ENCODE results near the gene GIT1. TPM values are rescaled to one million over a fixed set of nuclear protein-coding genes. Genes with fewer than 3 reads are reported as not detected.

Gene GIT1
- total RNA-seq, 3 donors from 2014 or later (not counting 1 experiment from before 2014, with no cell fraction given): 39.4 to 61.4 (median 54.6) TPM

- peaks cover 11 to 19% of the 10 kb centered on the region in 2 donors for H3K4me1 Mint-ChIP-seq
- Histone ChIP-seq H3K4me3 (ENCODE audit: low read length) (no peak overlapping the region), H3K27ac (ENCODE audit: low read length) (no peak overlapping the region), H3K27me3 (ENCODE audit: control insufficient read depth, insufficient read depth, low read length) (no peaks in the 10 kb centered on the region), H3K9me3 (ENCODE audit: control insufficient read depth, insufficient read depth, low read length) (no peaks in the 10 kb centered on the region), H3K4me1 (ENCODE audit: control insufficient read depth, insufficient read depth, low read length) (peaks cover 21% of the 10 kb centered on the region), H3K36me3 (ENCODE audit: control insufficient read depth, insufficient read depth, low read length) (peaks cover 45% of the 10 kb centered on the region)
- H3K27me3 Mint-ChIP-seq (ENCODE audit: low read depth in 2 of 2): no peaks in the 10 kb centered on the region
- intact Hi-C loops (cut with micrococcal nuclease): no loop called here
- no peaks in the 10 kb centered on the region for H3K9me3 Mint-ChIP-seq
- ATAC-seq: no peak
- no peaks in the 10 kb centered on the region for H3K36me3 Mint-ChIP-seq
- H3K27ac Mint-ChIP-seq: peak overlapping the region; percentile 48
- DNase-seq: no peak
- 95% methylated on average over 2 of the region's 6 CpGs for WGBS (ENCODE audit: insufficient coverage)
- TF ChIP-seq CTCF (IDR thresholded peaks at IDR 0.05): no peak
- H3K4me3 Mint-ChIP-seq: no peak overlapping the region
Observed at GRCh38 chr17:29573558-29573869, 15.9 kb downstream of the GIT1 start.

- peaks cover 25% of the 10 kb centered on the region for H3K4me1 ChIP-seq (ENCODE audit: control insufficient read depth, insufficient read depth, low read length)
- peak overlapping the region; percentile 48 for H3K27ac Mint-ChIP-seq
- no peaks in the 10 kb centered on the region for H3K9me3 ChIP-seq (ENCODE audit: control insufficient read depth, insufficient read depth, low read length)
- H3K36me3 Mint-ChIP-seq: no peaks in the 10 kb centered on the region
- 50% methylated on average over 62 of the region's 62 CpGs for WGBS (ENCODE audit: insufficient coverage)
- H3K4me3 ChIP-seq (ENCODE audit: low read length): no peak overlapping the region
- ATAC-seq: peak; percentile 59 to 72 (median 69)
- no peaks in the 10 kb centered on the region for H3K9me3 Mint-ChIP-seq
- no peak overlapping the region for H3K27ac ChIP-seq (ENCODE audit: low read length)
- H3K4me3 Mint-ChIP-seq: peak overlapping the region; percentile 59
- no peaks in the 10 kb centered on the region for H3K27me3 Mint-ChIP-seq (ENCODE audit: low read depth in 2 of 2)
- intact Hi-C loops (cut with micrococcal nuclease): no loop called here
- peak; percentile 63 to 82 for DNase-seq
- H3K27me3 ChIP-seq (ENCODE audit: control insufficient read depth, insufficient read depth, low read length): no peaks in the 10 kb centered on the region
- peaks cover 39% of the 10 kb centered on the region for H3K36me3 ChIP-seq (ENCODE audit: control insufficient read depth, insufficient read depth, low read length)
- TF ChIP-seq CTCF (IDR thresholded peaks at IDR 0.05): peak; percentile 54
- H3K4me1 Mint-ChIP-seq: peaks cover 17 to 24% of the 10 kb centered on the region in 2 donors
Observed at GRCh38 chr17:29572691-29573557, 16.5 kb downstream of the GIT1 start.

- intact Hi-C loops (cut with micrococcal nuclease): no loop called here
- 79% methylated on average over 30 of the region's 30 CpGs for WGBS (ENCODE audit: insufficient coverage)
- peak in 1 of 3 donors; percentile 6 for ATAC-seq
- Histone ChIP-seq H3K27me3 (ENCODE audit: control insufficient read depth, insufficient read depth, low read length) (no peaks in the 10 kb centered on the region), H3K36me3 (ENCODE audit: control insufficient read depth, insufficient read depth, low read length) (peaks cover 31% of the 10 kb centered on the region), H3K4me1 (ENCODE audit: control insufficient read depth, insufficient read depth, low read length) (peaks cover 25% of the 10 kb centered on the region), H3K9me3 (ENCODE audit: control insufficient read depth, insufficient read depth, low read length) (no peaks in the 10 kb centered on the region), H3K27ac (ENCODE audit: low read length) (no peak overlapping the region), H3K4me3 (ENCODE audit: low read length) (no peak overlapping the region)
- Mint-ChIP-seq H3K27ac (no peak overlapping the region), H3K9me3 (no peaks in the 10 kb centered on the region), H3K4me3 (peak overlapping the region; percentile 17), H3K27me3 (ENCODE audit: low read depth in 2 of 2) (no peaks in the 10 kb centered on the region), H3K4me1 (peaks cover 22 to 30% of the 10 kb centered on the region in 2 donors), H3K36me3 (no peaks in the 10 kb centered on the region)
- DNase-seq: peak in 1 of 2 donors; percentile 16
- no peak for TF ChIP-seq CTCF (IDR thresholded peaks at IDR 0.05)
Observed at GRCh38 chr17:29571883-29572681, 17.4 kb downstream of the GIT1 start.
